Head of caudate nucleus (tissue), 42 donors: ENCODE data around the gene TIMM29.

Experiments
- DNase-seq, 42 donors: peaks; one replicate each; pipeline versions ENCODE4 v3.0.0 to v3.0.0-alpha.2; 2020 to 2021; ENCODE audit warnings: mixed read lengths in 7 of 42
- intact Hi-C: fragments of 100-400 bp; cut with DNase I; formaldehyde crosslinking; loops from one replicate; pipeline ENCODE4 v1.15.0; 2022

Gene TIMM29

DNA sequence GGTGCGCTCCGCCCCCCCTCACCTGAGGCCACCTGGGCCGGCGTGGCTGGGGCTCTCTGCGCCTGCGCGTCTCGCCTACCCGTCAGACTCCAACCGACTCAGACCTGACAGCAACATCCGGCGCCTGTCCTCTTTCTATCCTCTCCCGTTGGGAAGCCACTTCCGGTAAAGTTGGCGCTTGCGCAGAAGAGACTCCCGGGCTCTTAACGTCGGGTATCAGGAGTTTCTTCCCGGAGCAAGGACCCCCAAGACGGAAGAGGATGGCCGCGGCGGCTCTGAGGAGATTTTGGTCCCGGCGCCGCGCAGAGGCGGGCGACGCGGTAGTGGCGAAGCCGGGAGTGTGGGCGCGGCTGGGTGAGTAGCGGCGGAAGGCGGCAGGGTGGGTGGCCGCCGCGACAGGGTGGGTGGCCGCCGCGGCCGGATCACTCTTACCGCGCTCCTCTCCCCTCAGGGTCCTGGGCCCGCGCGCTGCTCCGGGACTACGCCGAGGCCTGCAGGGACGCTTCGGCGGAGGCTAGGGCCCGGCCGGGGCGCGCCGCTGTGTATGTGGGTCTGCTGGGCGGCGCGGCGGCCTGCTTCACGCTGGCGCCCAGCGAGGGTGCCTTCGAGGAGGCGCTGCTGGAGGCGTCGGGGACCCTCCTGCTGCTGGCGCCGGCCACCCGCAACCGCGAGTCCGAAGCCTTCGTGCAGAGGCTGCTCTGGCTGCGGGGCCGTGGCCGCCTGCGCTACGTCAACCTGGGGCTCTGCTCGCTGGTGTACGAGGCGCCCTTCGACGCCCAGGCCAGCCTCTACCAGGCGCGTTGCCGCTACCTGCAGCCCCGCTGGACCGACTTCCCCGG is at the start of gene TIMM29, which contains the start of gene YIPF2:
TSS of gene TIMM29 (plus strand) at position 249 of the 839 bp plus-strand sequence. CDS start at position 261, 12 bp downstream.
TSS of gene YIPF2 (minus strand) at position 77 of the 839 bp plus-strand sequence. CDS start 229 bp downstream, outside the sequence.
- peak; percentile 91 to 99 (median 98) for DNase-seq
- intact Hi-C loops: loop anchor here (10.0 kb wide), 1 partner anchor 54 kb away; the partner anchor contains the start of gene CARM1

DNA sequence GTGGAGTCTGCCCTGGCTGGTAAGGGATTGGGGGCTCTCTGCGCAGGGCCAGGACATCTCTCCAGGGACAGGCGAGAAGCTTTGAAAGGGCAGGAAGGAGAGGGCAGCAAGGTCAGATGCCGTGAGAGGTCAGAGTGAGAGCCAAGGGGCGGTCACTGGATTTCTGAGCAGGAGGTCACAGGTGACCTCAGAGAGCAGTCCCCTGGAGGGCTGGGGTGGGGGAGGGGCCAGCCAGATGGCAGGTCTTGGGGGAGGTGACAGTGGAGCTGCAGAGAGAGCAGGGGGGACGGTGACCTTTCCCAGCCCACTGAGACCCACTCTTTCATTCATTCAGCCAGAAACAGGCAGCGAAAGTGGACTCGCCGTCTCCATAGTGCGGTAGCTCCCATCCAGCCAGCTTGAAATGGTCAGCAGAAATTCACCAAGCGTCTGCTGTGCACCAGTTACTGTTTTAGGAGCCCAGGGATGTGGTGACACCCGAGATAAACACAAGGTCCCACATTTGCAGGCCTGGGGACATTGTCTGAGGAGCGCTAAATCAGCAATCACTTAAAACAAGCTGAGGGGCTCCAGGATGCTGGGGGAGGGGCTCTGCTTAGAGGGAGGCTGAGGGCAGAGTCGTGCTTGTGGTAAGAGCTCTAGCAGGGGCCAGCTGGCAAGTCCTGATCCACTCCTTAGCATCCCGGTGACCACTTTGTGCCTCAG is 47.1 kb upstream of the TIMM29 start:
- no peak for DNase-seq
- intact Hi-C loops: no loop called here

GRCh38 chr19:10882108-10882457 is 46.5 kb upstream of the TIMM29 start:
- intact Hi-C loops: no loop called here
- DNase-seq: no peak

DNA sequence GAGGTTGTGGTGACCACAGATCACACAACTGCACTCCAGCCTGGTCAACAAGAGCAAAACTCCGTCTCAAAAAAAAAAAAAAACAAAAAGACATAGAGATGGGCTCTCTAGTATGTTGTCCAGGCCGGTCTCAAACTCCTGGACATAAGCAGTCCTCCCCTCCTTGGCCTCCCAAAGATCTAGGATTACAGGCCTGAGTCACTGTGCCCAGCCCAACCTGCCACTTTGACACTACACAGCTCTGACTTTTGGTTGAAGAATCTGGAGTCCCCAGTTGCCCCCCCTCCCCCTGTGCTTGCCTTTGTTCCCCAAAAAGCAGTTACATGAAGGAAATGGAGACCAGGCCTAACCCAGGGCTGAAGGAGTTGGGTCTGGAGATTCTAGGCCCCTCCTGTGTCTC is 44.3 kb upstream of the TIMM29 start:
- intact Hi-C loops: no loop called here
- DNase-seq: no peak

GRCh38 chr19:10885201-10886169 is 43.1 kb upstream of the TIMM29 start:
- DNase-seq: no peak
- intact Hi-C loops: no loop called here

DNA sequence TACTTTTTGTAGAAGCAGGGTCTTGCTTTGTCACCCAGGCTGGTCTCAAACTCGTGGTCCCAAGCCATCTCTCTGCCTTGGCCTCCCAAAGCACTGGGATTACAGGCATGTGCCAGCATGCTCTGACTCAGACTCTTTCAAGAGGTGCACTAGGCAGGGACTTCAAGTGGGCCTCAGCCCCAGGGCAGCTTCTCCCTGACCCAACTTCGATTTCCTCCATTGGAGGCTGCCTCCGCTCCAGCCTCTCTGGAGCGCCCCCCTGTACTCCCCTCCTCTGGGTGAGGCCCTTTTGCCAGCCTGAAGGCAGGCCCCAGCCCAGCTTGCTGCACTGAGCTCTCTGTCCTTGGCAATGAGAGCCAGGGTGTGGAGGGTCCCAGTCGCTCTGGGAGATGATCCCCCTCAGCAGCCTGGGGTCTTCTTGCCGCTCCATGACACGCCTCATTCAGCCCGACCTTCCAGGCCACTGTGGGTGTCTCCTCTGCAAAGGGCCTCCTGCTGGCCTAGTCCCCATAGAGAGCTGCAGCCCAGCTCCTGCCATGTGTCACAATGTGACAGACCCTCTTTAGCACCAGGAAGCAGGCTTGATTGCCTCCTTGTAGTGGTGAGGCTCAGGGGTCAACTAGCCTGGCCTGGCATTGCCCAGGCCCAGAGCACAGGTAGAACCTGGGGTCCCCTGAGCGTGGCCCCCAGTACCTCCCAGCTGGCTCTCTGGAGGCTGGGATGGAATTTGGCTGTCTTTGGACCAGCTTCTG is 40.8 kb upstream of the TIMM29 start:
- no peak for DNase-seq
- intact Hi-C loops: no loop called here

DNA sequence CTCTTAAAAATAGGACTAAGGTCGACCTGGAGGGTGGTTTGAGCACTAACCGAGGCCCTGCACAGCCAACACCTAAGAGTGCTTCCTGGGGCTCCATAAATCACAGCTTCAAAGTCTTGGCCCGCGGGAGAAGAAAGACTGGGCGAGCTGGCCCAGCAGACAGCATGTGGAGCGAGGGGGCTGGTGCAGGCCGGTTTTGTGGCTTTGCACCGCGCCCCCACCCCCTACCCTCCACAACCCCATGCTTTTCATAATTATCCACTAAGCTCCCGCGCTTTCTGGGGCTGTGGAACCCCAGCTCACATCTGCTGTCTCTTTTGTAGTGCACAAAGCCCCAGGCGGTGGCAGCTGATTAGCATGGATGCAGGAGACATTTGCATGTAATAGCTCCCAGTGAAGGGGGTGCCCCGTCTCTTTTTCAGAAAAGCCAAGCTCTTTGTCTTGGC is 40.2 kb upstream of the TIMM29 start:
- peak in 4 of 42 donors; percentile 24 to 51 (median 40) for DNase-seq
- intact Hi-C loops: no loop called here

GRCh38 chr19:10889880-10890279 is 38.7 kb upstream of the TIMM29 start:
- no peak for DNase-seq
- intact Hi-C loops: no loop called here

DNA sequence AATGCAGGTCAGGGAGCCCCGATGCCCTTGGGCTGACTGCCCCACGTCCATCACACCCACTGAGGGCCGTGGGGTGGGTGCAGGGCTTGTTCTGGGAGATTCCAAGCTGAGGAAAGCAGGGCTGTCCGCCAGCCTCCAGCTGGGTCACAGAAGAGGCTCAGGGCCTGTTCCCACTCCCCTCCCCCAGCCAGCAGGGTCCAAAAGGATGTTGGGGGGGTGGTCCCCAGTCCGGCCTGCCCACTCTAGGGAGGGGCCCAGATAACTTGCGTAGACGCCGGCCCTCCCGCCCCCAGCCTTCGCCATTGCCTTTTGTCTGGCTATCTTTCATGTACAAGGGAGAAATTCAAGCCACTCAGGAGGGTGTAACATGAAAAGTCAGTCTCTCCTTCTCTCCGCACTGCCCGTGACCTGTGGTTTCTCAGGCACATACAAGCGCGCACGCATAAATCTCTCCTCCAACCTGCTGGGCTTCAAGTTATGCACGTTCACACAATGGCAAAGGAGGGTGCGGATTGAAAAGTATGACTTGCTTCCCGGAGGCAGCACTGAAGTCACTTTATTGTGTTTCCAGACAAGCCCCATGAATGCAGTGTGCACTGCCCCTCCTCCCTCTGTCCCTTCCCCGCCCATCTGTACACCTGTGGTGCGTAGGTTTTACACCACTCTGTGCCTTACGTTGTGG is 37.1 kb upstream of the TIMM29 start:
- peak in 9 of 42 donors; percentile 11 to 59 (median 26) for DNase-seq

GRCh38 chr19:10892256-10892655 is 36.4 kb upstream of the TIMM29 start:
- intact Hi-C loops: no loop called here
- no peak for DNase-seq

More for the DNA sequence above, 37.1 kb upstream of the TIMM29 start:
- intact Hi-C loops: no loop called here

GRCh38 chr19:10894911-10895213 is 33.7 kb upstream of the TIMM29 start:
- intact Hi-C loops: no loop called here
- no peak for DNase-seq

- intact Hi-C loops: no loop called here
- no peak for DNase-seq
Measured at GRCh38 chr19:10895363-10895762, 33.2 kb upstream of the TIMM29 start.

DNA sequence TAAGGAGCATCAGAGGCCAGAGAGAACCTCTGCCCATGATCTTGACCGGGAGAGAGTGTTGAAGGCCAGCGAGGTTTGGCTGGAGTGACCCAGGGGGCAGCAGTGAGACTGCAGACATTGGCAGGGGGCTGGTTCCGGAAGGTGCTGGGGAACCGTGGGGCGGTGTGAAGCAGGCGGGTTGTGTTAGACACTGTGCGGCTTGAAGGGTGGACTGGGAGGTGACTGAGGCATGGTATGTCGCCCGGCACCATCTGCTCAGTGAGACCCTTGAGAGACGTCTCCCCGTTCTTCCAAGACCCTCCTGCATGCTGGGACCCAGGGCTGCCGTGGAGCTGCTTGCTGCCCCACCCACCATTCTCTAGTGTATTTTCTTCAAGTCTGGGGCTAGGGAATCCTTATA is 32.7 kb upstream of the TIMM29 start:
- intact Hi-C loops: no loop called here
- no peak for DNase-seq

DNA sequence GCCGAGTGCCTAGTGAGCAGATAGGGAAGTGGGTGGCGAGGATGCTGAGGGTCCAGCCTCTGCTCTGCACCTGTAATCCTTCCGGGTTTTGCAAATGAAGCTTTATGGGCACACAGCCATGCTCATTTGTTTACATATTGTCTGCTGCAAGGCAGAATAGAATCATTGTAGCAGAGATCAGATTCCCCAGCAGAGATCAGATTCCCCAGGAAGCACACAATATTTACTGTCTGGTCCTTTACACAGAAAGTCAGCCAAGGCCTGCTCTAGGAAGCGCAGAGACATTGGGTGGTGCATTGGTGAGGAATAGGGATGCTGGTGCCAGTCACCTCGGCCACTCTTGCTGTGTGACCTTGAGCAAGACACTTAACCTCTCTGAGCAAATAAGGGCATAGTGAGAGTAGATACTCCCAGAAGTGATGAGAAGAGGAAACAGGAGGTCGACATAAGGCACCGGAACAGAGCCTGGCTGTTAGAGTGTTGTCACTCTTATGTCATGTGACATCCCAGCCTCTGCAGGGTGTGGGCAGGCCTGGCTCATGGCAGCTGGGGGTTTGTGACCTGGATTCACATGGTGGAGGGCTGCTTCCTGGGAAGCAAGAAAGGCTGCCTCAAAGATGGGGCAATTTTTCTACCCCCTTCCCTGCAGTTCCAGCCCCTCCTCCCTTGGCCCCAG is 31.6 kb upstream of the TIMM29 start:
- intact Hi-C loops: no loop called here
- DNase-seq: peak in 13 of 42 donors; percentile 32 to 76 (median 47)

DNA sequence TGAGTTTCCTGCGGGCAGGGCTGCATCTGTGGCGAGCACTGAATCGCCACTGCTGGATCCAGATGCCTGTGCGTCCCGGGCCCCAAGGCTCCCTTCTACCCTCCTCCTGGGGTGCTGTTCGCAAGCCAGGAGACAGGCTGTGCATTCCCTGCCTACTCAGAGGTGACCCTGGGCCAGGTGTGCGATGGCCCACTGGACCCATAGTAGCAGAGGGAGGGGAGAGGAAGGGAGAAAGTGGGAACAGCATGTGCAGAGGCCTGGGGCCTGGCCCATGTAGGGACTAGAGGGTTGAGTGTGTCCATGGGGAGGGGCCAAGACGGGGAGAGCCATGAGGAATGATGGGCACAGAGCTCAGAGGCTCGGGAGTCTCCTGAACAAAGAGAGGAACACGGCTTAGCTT is 30.0 kb upstream of the TIMM29 start:
- DNase-seq: no peak
- intact Hi-C loops: no loop called here

GRCh38 chr19:10899151-10899653 is 29.4 kb upstream of the TIMM29 start:
- DNase-seq: peak in 16 of 42 donors; percentile 19 to 54 (median 32)

DNA sequence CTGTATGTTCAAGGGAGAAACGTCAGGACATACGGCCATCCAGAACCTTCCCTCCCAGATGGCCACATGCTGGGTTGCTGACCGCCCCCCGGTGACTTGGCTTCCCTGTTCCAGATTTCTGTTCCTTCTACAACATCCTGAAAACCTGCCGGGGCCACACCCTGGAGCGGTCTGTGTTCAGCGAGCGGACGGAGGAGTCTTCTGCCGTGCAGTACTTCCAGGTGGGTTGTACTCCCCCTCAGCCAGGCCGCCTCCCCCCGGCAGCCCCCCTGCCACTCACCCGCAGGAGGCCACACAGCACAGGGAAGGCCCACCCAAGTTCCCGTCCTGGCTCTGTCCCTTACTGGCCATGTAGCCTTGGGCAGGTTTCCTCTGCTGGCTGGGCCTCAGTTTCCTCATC is 20.7 kb upstream of the TIMM29 start:
- no peak for DNase-seq
- intact Hi-C loops: no loop called here

More at GRCh38 chr19:10899151-10899653, 29.4 kb upstream of the TIMM29 start:
- intact Hi-C loops: no loop called here
